ENCODE results near the gene CYBB. TPM values are rescaled to one million over a fixed set of nuclear protein-coding genes. Genes with fewer than 3 reads are reported as not detected.

The CYBB gene
- total and polyA plus RNA-seq, 2 donors, result 14.6 to 62.0 TPM

DNA sequence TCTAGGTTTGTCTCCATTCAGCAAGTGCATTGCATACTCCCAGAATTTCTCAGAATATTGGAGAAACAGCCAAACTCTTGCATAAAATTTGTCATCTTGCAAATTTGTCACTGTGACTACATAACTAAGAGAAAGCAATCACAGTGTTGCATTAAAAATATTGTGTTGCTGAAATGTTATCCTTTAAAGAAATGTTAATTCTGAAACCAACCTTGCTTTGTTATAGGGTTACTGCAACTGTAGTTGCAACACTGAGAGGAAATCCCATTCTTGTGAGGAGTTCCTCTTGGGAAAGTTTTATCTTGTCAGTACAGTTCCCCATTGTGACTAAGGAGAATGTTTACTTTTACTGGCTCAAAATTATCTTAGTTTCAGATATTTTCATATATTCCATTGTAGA is 20.9 kb downstream of the CYBB start:
- no peaks in the 10 kb centered on the region for H3K4me1 ChIP-seq (ENCODE audit: insufficient read depth)
- H3K36me3 ChIP-seq (ENCODE audit: insufficient read depth), result no peaks in the 10 kb centered on the region
- no peak overlapping the region for H3K4me3 ChIP-seq (ENCODE audit: low read depth, low read length)
- H3K27ac ChIP-seq (ENCODE audit: low read depth), result no peak overlapping the region
- no peak for DNase-seq (ENCODE audit: extremely low spot score)

DNA sequence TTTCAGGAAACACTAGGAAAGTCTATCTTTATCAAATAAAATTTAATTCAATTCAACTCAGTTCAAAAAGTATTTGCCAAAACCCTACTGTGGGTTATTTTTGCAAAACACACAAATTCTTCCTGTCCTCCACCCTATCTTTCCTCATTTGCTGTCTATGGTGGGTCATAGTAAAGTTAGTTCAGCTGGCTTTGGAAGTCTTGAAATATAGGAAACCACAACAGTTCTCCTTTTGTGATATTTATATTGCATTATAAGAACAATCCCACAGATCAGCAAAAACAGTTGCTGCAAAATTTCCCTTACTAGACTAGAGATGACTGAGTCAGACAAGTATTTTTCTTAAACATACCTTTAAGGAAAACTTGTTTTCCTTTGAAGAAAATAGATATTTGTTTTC is 22.2 kb downstream of the CYBB start:
- H3K4me1 ChIP-seq (ENCODE audit: insufficient read depth), result no peaks in the 10 kb centered on the region
- no peaks in the 10 kb centered on the region for H3K36me3 ChIP-seq (ENCODE audit: insufficient read depth)
- no peak for DNase-seq (ENCODE audit: extremely low spot score)
- no peak overlapping the region for H3K4me3 ChIP-seq (ENCODE audit: low read depth, low read length)
- H3K27ac ChIP-seq (ENCODE audit: low read depth), result no peak overlapping the region

DNA sequence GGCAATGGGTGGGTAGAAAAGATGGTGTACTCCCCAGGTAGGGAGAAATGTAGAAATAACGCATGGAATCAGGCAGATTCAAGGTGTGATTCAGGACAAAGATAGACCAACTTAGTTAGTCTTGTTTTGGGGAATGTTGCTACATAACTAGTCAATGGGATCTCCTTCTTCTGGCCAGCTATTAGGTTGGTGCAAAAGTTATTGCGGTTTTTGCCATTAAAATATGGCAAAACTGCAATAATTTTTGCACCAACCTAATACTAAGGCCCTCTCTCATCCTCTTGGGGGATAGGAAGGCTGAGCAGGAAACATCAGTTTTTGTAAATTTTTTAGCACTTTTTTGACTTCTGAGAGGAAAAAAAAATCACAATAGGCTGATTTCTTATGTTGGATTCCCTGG is 23.2 kb downstream of the CYBB start:
- DNase-seq (ENCODE audit: extremely low spot score), result no peak
- Histone ChIP-seq H3K4me1 (ENCODE audit: insufficient read depth) (no peaks in the 10 kb centered on the region), H3K27ac (ENCODE audit: low read depth) (no peak overlapping the region), H3K36me3 (ENCODE audit: insufficient read depth) (no peaks in the 10 kb centered on the region), H3K4me3 (ENCODE audit: low read depth, low read length) (no peak overlapping the region)
- WGBS, result 98% methylated on average over 2 of the region's 2 CpGs

DNA sequence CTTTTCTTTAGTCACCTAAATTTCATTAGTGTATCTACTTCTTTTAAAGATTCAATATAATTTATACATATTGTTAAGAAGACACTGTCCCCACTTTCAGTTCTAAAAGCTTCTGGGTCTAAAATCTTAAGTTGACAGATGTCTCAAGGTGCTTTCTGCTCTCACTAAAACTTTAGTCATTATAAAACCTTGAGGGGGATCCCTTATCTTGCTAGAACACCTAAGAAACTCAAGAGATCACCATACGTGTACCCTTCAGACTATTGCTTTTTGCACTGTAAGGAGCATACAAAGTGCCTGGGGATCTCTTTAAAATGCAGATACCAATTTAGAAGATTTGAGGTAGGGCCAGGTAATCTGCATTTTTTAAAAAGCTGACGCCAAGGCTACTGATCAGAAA is 30.1 kb downstream of the CYBB start:
- DNase-seq (ENCODE audit: extremely low spot score), result no peak
- H3K27ac ChIP-seq (ENCODE audit: low read depth), result no peak overlapping the region
- no peaks in the 10 kb centered on the region for H3K36me3 ChIP-seq (ENCODE audit: insufficient read depth)
- no peak overlapping the region for H3K4me3 ChIP-seq (ENCODE audit: low read depth, low read length)
- 90% methylated on average over 2 of the region's 2 CpGs for WGBS
- H3K4me1 ChIP-seq (ENCODE audit: insufficient read depth), result no peaks in the 10 kb centered on the region

DNA sequence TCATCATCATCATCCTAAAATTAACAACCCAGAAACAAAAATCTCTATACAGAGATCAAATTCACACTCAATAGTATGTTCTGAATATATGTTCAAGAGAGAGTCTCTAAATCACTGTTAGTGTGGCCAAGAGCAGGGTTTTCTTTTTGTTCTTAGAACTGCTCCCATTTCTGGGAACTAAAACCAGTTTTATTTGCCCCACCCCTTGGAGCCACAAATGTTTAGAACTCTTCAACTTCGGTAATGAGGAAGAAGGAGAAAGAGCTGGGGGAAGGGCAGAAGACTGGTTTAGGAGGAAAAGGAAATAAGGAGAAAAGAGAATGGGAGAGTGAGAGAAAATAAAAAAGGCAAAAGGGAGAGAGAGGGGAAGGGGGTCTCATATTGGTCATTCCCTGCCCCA is 32.3 kb downstream of the CYBB start:
- Histone ChIP-seq H3K36me3 (ENCODE audit: insufficient read depth) (no peaks in the 10 kb centered on the region), H3K4me1 (ENCODE audit: insufficient read depth) (no peaks in the 10 kb centered on the region), H3K27ac (ENCODE audit: low read depth) (no peak overlapping the region), H3K4me3 (ENCODE audit: low read depth, low read length) (no peak overlapping the region)
- DNase-seq (ENCODE audit: extremely low spot score), result no peak
- WGBS, result 40% methylated on average over 1 of the region's 1 CpG

DNA sequence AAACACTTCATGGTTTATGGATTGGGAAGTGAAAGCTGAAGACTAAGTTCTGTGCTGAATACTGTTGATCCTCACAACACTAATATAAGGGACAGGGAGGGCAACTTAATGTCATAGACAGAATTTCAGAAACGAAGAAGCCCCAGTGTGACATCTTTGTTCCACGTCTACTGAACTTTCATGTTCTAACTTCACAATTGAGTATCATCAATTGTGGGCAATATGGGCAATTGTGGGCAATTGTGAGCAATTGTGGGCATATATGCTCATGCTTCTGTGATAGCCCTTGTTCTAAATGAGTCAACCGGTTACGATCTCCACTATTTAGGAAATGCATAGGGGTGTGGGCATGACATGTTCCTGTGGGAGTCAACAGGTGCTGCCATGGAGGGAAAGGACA is 33.7 kb downstream of the CYBB start:
- Histone ChIP-seq H3K36me3 (ENCODE audit: insufficient read depth) (no peaks in the 10 kb centered on the region), H3K27ac (ENCODE audit: low read depth) (no peak overlapping the region), H3K4me3 (ENCODE audit: low read depth, low read length) (no peak overlapping the region), H3K4me1 (ENCODE audit: insufficient read depth) (no peaks in the 10 kb centered on the region)
- no peak for DNase-seq (ENCODE audit: extremely low spot score)
- 83% methylated on average over 4 of the region's 4 CpGs for WGBS

DNA sequence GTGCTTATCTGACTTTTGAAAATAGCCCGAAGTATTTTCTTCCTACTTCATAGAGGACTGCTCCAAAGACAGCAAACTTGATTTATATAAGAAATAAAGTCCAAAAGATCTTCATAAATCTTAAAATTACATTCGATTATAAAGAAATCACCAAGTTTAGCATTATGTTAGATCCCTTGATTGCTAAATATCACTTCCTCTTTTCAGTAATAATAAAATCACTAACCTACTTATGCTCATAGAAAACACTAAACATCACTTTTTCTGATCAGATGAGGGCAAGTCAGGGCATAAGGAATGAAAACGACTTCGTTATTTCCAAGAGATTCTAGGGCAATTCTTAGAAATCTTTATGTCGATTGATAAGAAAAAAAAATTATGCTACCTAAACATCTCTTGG is 35.5 kb downstream of the CYBB start:
- DNase-seq (ENCODE audit: extremely low spot score), result no peak
- H3K27ac ChIP-seq (ENCODE audit: low read depth), result no peak overlapping the region
- H3K4me3 ChIP-seq (ENCODE audit: low read depth, low read length), result no peak overlapping the region
- no peaks in the 10 kb centered on the region for H3K36me3 ChIP-seq (ENCODE audit: insufficient read depth)
- WGBS, result 67% methylated on average over 5 of the region's 5 CpGs
- H3K4me1 ChIP-seq (ENCODE audit: insufficient read depth), result no peaks in the 10 kb centered on the region

DNA sequence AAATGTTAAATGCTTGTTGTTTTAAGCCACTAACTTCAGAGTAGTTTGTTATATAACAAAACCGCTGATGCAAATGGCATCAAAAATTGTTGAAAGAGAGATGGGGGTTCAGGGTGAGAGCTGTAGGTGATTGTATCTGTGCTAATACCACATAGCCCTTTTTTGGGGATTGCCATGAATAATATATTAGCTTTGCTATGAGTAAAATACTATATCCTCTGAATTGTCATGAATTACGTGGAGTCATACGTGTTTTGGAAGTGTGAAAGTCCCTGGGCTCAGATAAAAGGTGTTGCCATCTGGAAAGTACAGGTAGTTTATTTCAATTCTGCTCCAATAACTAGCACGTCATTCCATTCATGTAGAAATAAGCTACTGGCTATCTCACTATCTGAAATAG is 36.9 kb downstream of the CYBB start:
- Histone ChIP-seq H3K4me1 (ENCODE audit: insufficient read depth) (no peaks in the 10 kb centered on the region), H3K36me3 (ENCODE audit: insufficient read depth) (no peaks in the 10 kb centered on the region), H3K4me3 (ENCODE audit: low read depth, low read length) (no peak overlapping the region), H3K27ac (ENCODE audit: low read depth) (no peak overlapping the region)
- 96% methylated on average over 4 of the region's 4 CpGs for WGBS
- no peak for DNase-seq (ENCODE audit: extremely low spot score)

DNA sequence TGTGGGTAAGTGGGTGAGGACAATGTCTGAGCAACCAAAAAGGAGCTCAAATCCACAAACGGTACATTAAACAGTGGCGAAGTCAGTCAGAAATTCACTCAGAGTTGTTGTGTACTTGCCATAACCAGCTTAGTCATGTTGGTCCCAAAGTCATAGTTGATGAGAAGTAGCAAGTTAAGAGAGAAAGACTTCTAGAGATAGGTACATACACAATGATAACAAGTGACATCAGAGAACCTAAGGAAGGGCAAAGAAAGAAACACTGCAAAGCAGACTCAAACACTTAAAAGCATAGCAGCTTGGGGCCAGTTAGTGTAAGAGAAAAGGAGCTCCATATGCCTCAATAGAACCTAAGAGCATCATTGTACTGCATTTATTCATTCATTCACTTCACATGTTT is 37.3 kb downstream of the CYBB start:
- Histone ChIP-seq H3K27ac (ENCODE audit: low read depth) (no peak overlapping the region), H3K4me3 (ENCODE audit: low read depth, low read length) (no peak overlapping the region), H3K4me1 (ENCODE audit: insufficient read depth) (no peaks in the 10 kb centered on the region), H3K36me3 (ENCODE audit: insufficient read depth) (no peaks in the 10 kb centered on the region)
- DNase-seq (ENCODE audit: extremely low spot score), result no peak
- 89% methylated on average over 2 of the region's 2 CpGs for WGBS

DNA sequence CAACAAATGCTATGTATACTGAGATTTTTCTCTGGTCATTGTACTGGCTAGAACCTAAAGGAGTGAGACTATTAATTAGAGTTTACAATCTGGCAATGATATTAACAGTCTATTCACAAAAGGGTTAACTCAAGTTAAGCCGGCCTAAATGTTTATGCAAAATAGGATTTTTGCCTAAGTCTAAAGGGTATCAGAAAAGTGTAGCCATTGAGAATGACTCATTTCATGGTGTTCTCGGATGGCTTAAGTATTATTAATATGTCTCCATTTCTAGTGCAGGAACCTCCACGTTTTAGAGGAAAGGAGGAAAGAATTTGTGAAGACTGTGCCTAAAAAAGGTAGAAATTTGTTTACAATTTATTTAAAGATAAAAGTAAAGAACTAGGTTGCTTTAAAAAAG is 37.7 kb downstream of the CYBB start:
- Histone ChIP-seq H3K36me3 (ENCODE audit: insufficient read depth) (no peaks in the 10 kb centered on the region), H3K4me3 (ENCODE audit: low read depth, low read length) (no peak overlapping the region), H3K27ac (ENCODE audit: low read depth) (no peak overlapping the region), H3K4me1 (ENCODE audit: insufficient read depth) (no peaks in the 10 kb centered on the region)
- no peak for DNase-seq (ENCODE audit: extremely low spot score)
- 39% methylated on average over 3 of the region's 3 CpGs for WGBS

DNA sequence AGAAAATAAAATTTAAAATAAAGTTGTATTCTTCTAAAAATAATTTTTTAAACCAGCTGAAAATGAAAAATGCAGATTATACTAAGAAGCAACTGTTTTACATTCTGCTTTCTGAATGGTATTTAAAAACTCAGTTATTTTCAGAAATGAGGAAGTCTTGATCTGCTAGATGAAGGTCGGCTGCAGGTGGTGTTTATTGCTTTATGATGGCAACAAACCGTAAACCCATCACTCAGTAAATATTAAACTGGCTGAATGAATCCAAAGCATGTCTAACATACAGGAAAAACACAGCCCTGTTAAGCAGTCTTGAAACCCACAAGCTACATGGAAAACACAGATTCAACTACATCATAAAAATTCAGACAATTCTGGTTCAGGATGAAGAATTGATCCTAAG is 38.2 kb downstream of the CYBB start:
- H3K27ac ChIP-seq (ENCODE audit: low read depth), result no peak overlapping the region
- 19% methylated on average over 2 of the region's 2 CpGs for WGBS

DNA sequence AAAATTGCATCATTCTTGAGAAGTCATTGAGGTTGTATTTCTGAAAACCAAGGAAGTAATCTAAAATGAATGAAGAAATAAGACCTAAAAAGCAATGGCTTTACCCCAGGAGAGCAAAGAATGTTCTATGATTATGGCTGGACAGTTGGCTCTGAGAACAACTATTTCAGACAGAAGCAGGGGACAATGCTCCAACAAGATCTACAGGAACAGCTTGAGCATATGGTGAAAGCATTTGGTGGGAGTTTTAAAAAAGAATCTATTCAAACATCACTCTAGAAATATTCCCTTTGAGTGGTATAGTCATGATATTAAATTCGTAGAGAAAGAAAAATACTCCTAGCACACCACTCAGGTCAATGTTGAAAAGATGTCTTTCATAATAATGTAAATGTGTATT is 40.8 kb downstream of the CYBB start:
- WGBS, result 88% methylated on average over 1 of the region's 1 CpG
- H3K4me1 ChIP-seq (ENCODE audit: insufficient read depth), result no peaks in the 10 kb centered on the region
- no peak for DNase-seq (ENCODE audit: extremely low spot score)
- no peak overlapping the region for H3K27ac ChIP-seq (ENCODE audit: low read depth)
- H3K4me3 ChIP-seq (ENCODE audit: low read depth, low read length), result no peak overlapping the region
- H3K36me3 ChIP-seq (ENCODE audit: insufficient read depth), result no peaks in the 10 kb centered on the region

More for the DNA sequence above, 38.2 kb downstream of the CYBB start:
- H3K36me3 ChIP-seq (ENCODE audit: insufficient read depth), result no peaks in the 10 kb centered on the region
- H3K4me1 ChIP-seq (ENCODE audit: insufficient read depth), result no peaks in the 10 kb centered on the region
- DNase-seq (ENCODE audit: extremely low spot score), result no peak
- no peak overlapping the region for H3K4me3 ChIP-seq (ENCODE audit: low read depth, low read length)

DNA sequence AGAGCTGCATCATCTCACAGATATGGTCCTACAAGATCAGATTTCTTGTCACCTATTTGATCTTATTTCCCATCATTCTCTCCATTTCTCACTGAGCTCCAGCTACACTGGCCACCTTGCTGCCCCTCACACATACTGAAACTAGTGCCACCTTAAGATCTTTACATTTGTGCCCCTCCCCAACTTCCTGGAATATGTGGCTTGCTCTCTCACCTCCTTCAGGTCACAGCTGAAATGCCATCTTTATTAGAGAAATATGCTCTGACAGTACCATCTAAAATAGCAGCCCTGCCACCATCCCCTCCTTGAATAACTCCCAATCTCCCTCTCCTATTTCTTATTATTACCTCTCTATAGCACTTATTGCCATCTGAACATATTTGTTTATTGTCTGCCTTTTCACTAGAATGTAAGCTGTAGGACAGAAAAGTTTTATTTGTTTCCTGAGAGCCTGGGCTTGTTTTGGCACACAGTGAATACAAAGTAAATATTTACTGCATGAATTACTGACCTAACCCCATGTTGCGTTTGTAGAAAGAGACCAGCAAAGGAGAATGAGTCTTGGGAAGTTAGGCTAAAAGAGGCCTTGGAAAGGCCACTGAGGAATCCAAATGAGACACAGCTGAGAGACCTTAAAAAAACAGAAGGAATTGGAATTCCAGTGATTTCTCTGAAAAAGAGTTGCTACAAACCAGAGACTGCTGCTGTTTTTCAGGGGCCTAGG is 44.8 kb downstream of the CYBB start:
- DNase-seq (ENCODE audit: extremely low spot score), result no peak
- Histone ChIP-seq H3K4me3 (ENCODE audit: low read depth, low read length) (no peak overlapping the region), H3K36me3 (ENCODE audit: insufficient read depth) (no peaks in the 10 kb centered on the region), H3K27ac (ENCODE audit: low read depth) (peak overlapping the region; percentile 10), H3K4me1 (ENCODE audit: insufficient read depth) (no peaks in the 10 kb centered on the region)
- WGBS, result 36% methylated on average over 1 of the region's 1 CpG

DNA sequence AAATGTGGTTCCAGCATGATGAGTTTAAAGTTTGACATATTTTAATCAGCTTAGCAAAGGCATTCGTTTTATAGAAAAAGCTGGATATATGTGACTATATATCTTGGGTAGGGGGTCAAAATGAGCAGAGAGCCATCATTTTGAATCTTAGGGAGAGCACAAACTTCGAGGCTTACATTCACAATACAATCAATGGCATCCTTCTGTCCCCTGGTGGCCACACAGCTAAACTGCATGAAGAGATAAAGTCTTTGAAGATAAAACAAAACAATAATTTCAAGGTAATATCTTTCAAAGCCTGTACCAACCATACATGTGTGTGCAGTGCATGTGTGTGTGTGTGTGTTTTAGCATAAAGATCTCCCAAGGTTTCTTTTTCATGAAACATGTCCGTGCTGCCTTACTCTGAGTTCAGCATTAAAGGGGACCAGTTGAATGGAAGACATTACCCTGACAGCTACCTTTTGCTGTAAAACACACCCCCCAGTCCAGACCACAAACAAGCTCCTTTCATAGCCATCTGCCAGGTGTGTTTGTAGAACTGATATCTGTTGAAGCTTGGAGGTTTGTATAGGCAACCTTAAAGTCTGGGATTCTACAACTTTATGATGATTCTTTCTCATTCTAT is 45.5 kb downstream of the CYBB start:
- no peaks in the 10 kb centered on the region for H3K36me3 ChIP-seq (ENCODE audit: insufficient read depth)
- no peaks in the 10 kb centered on the region for H3K4me1 ChIP-seq (ENCODE audit: insufficient read depth)
- no peak for DNase-seq (ENCODE audit: extremely low spot score)
- H3K27ac ChIP-seq (ENCODE audit: low read depth), result peak overlapping the region; percentile 10
- H3K4me3 ChIP-seq (ENCODE audit: low read depth, low read length), result no peak overlapping the region
- 4% methylated on average over 3 of the region's 3 CpGs for WGBS

All from urinary bladder (tissue), 4 donors.